Measurements from ENCODE around the gene PGGHG. TPM values are rescaled to one million over a fixed set of nuclear protein-coding genes. Genes with fewer than 3 reads are reported as not detected.

The PGGHG gene
- total RNA-seq (ENCODE audit: unreplicated experiment) = 14.4 TPM
- long read RNA-seq, partial matches to known transcripts = 0 of 1 reads
- long read RNA-seq, other reads (novel, unspliced or antisense) = 1 of 1 reads

DNA sequence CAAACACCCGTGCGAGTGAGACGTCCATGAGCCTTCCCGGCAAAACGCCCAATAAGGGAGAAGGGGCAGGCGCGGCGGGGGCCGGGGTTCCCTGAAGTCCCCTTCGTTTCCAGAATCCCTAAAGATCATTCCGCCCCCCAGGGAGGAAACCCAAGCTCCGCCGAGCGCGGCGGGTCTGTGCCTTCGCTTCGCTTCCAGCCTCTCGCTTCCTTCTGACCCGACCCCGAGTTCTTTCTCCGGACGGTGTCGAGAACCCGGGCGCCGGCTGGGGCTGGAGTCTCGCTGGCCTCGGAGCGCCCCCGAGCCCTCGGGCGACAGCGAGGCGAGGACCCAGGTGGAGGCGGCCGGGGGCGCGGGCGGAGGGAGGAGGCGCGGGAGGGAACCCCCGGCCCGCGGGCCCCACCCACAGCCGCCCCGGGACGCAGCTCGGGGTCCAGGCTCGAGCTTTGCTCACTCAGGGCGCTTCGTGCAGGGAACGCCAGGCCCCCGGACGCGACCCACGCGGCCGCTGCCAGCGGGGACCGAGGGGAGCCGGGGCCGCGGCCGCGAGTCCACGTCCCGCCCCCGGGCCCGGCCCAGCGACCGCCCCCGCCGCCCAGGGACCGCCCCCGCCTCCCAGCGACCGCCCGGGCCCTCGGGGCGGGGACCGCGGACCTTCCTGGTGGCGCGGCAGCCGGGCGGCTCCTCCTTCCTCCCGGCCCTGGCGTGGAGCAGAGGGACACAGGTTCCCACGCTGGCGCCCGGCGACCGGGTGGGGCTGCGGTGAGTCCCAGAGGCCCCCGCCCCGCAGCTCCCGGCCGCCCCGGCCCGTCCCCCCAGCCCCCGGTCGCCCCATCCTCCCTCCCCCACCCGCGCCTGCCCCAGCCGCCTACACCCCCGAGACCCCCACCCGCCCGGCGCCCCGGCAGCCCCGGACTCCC is at the start of gene PGGHG:
Gene PGGHG, plus strand, starts transcription at position 649 of the 920 bp plus-strand sequence. CDS start 691 bp downstream, outside the sequence.
- H3K4me1 Mint-ChIP-seq (ENCODE audit: low read depth, unreplicated experiment) = no peaks in the 10 kb centered on the region
- H3K4me3 Mint-ChIP-seq (ENCODE audit: unreplicated experiment) = peak within 1 kb of the TSS; percentile 77
- peaks cover 11% of the 10 kb centered on the region for H3K27me3 Mint-ChIP-seq (ENCODE audit: unreplicated experiment)
- peak; percentile 70 for DNase-seq
- H3K9me3 Mint-ChIP-seq (ENCODE audit: unreplicated experiment) = peaks cover 8% of the 10 kb centered on the region
- TF ChIP-seq, protein P1, sequence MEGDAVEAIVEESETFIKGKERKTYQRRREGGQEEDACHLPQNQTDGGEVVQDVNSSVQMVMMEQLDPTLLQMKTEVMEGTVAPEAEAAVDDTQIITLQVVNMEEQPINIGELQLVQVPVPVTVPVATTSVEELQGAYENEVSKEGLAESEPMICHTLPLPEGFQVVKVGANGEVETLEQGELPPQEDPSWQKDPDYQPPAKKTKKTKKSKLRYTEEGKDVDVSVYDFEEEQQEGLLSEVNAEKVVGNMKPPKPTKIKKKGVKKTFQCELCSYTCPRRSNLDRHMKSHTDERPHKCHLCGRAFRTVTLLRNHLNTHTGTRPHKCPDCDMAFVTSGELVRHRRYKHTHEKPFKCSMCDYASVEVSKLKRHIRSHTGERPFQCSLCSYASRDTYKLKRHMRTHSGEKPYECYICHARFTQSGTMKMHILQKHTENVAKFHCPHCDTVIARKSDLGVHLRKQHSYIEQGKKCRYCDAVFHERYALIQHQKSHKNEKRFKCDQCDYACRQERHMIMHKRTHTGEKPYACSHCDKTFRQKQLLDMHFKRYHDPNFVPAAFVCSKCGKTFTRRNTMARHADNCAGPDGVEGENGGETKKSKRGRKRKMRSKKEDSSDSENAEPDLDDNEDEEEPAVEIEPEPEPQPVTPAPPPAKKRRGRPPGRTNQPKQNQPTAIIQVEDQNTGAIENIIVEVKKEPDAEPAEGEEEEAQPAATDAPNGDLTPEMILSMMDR (IDR thresholded peaks at IDR 0.05; ENCODE audit: partially characterized antibody, unreplicated experiment) = no peak
- no peak within 1 kb of the TSS for H3K27ac Mint-ChIP-seq (ENCODE audit: unreplicated experiment)
- H3K36me3 Mint-ChIP-seq (ENCODE audit: unreplicated experiment) = no peaks in the 10 kb centered on the region

DNA sequence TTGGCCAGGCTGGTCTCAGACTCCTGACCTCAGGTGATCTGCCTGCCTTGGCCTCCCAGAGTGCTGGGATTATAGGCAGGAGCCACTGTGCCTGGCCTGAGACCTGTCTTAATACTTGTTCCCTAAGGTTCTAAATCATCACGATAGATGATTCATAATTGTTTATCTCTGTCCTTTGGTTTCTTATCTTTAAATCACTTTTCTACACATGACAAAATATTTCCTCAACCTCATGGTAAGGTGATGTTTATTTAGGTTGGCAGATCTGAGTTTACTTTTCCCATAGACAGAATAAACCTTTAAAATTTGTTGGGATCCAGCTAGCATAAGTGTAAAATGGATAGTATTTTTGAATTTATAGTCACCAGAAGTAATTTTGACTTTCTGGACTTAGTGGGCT is 48.6 kb upstream of the PGGHG start:
- Mint-ChIP-seq H3K4me1 (ENCODE audit: low read depth, unreplicated experiment) (peaks cover 1% of the 10 kb centered on the region), H3K9me3 (ENCODE audit: unreplicated experiment) (peaks cover 4% of the 10 kb centered on the region), H3K36me3 (ENCODE audit: unreplicated experiment) (no peaks in the 10 kb centered on the region), H3K27me3 (ENCODE audit: unreplicated experiment) (peaks cover under 1% of the 10 kb centered on the region), H3K4me3 (ENCODE audit: unreplicated experiment) (no peak overlapping the region), H3K27ac (ENCODE audit: unreplicated experiment) (no peak overlapping the region)
- TF ChIP-seq, protein P1 (IDR thresholded peaks at IDR 0.05; ENCODE audit: partially characterized antibody, unreplicated experiment) = no peak
- DNase-seq = no peak

DNA sequence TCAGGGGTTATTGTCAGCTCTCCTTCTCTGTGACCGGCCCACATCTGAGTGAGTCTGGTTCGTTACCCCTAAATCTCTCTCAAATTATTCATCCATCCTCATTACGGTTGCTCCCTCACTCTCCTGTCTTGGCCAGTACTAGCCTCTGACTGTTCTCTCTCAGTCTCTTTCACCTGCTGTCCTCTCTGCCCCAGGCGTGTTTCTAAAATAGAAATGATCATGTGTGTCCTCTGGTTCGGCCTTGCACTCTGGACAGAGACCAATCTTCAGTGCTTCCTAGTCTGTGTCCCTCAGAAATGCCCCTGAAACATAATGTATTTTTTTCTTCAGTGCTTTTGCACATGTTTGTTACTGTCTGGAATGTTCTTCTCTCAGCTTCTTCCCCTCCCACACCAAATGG is 47.3 kb upstream of the PGGHG start:
- Mint-ChIP-seq H3K36me3 (ENCODE audit: unreplicated experiment) (no peaks in the 10 kb centered on the region), H3K4me3 (ENCODE audit: unreplicated experiment) (no peak overlapping the region)

DNA sequence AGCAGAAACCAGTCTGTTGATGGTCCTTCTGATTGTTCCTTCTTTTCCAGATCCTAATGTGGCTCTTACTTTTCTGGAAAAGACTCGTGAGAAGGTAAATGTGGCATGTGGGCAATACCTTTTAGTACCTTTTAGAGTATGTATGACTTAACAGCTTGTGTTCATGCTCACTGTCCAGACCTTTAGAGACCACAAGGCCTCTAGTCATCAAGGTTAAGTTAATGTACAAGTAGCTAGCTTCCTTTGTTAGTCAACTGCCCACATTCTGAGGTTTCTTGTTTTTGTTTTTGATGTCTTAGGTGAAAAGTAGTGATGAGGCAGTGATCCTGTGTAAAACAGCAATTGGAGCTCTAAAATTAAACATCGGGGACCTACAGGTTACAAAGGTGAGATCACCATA is 44.5 kb upstream of the PGGHG start:
- no peak overlapping the region for H3K4me3 Mint-ChIP-seq (ENCODE audit: unreplicated experiment)
- H3K27me3 Mint-ChIP-seq (ENCODE audit: unreplicated experiment) = no peaks in the 10 kb centered on the region
- no peaks in the 10 kb centered on the region for H3K9me3 Mint-ChIP-seq (ENCODE audit: unreplicated experiment)

More for the DNA sequence above, 47.3 kb upstream of the PGGHG start:
- Mint-ChIP-seq H3K9me3 (ENCODE audit: unreplicated experiment) (no peaks in the 10 kb centered on the region), H3K27me3 (ENCODE audit: unreplicated experiment) (no peaks in the 10 kb centered on the region), H3K4me1 (ENCODE audit: low read depth, unreplicated experiment) (peaks cover 1% of the 10 kb centered on the region), H3K27ac (ENCODE audit: unreplicated experiment) (no peak overlapping the region)
- TF ChIP-seq, protein P1 (IDR thresholded peaks at IDR 0.05; ENCODE audit: partially characterized antibody, unreplicated experiment) = no peak
- no peak for DNase-seq

More for the DNA sequence above, 44.5 kb upstream of the PGGHG start:
- H3K36me3 Mint-ChIP-seq (ENCODE audit: unreplicated experiment) = no peaks in the 10 kb centered on the region
- H3K4me1 Mint-ChIP-seq (ENCODE audit: low read depth, unreplicated experiment) = no peaks in the 10 kb centered on the region
- DNase-seq = no peak
- no peak overlapping the region for H3K27ac Mint-ChIP-seq (ENCODE audit: unreplicated experiment)
- TF ChIP-seq, protein P1 (IDR thresholded peaks at IDR 0.05; ENCODE audit: partially characterized antibody, unreplicated experiment) = no peak
